HepG2 (cell line): ENCODE data around the gene TAF1B. TPM values are rescaled to one million over a fixed set of nuclear protein-coding genes. Genes with fewer than 3 reads are reported as not detected.

ENCODE experiments used
- ATAC-seq: fragments of 200-7000 bp; cut with Tn5 transposase; 3 replicates; pipeline ENCODE4 v1.9.1; 2020; ENCODE audit warnings: mild to moderate bottlenecking, moderate library complexity
- BruUV-seq: library from RNA; stranded (reverse); fragments of 400-500 nt; replicated peaks from 2 replicates; lab custom pipeline; 2021; lab: Mats Ljungman, UMichigan
- CTCF ChIA-PET: fragments of 300-600 bp; formaldehyde crosslinking; extraction: SDS; loops from one replicate; lab custom pipeline; 2021; ENCODE audit warnings: low total read pairs, inconsistent platforms, low intra/inter-chr PET ratio; lab: Yijun Ruan, JAX
- POLR2A ChIA-PET: fragments of 350-600 bp; sonication (Branson Sonifier 250); formaldehyde crosslinking; loops from one replicate; lab custom pipeline; 2020; ENCODE audit warnings: antibody characterized with exemption, inconsistent platforms; lab: Yijun Ruan, JAX
- DNase-seq: peaks from one replicate; pipeline ENCODE4 v3.0.0-alpha.2; 2015; ENCODE audit warnings: low spot score
- FAIRE-seq: peaks from 3 replicates; lab custom pipeline; 2011; peaks lifted over from hg19 to GRCh38; lab: Jason Lieb, UNC
- H2AFZ ChIP-seq: one replicate; pipeline ENCODE4 v1.6.1; 2011; ENCODE audit warnings: low read length, inconsistent platforms
- H3K27ac ChIP-seq: fragments of 300-600 bp; 3 replicates; pipeline ENCODE4 v1.8.0; 2011; ENCODE audit warnings: mixed run types, mild to moderate bottlenecking, mixed read lengths, low read length, inconsistent platforms; ENCODE audit not compliant: insufficient read depth; ENCODE audit errors: extremely low read length
- H3K27me3 ChIP-seq, 2 experiments: fragments of 200-600 bp in 1 of 2; 2 replicates in 1 of 2; 3 replicates in 1 of 2; pipeline versions ENCODE4 v1.6.0 to v1.8.0; 2011; ENCODE audit warnings: low read length in 2 of 2, mild to moderate bottlenecking in 2 of 2, moderate library complexity in 2 of 2, inconsistent platforms in 1 of 2; ENCODE audit not compliant: insufficient read depth in 2 of 2, control insufficient read depth in 1 of 2
- H3K36me3 ChIP-seq, 2 experiments: fragments of 200-600 bp in 1 of 2; replicated peaks in 1 of 2; 2 replicates in 1 of 2; 3 replicates in 1 of 2; pipeline versions ENCODE4 v1.5.1 to v1.8.0; 2011; ENCODE audit warnings: low read length in 2 of 2, inconsistent platforms in 1 of 2; ENCODE audit not compliant: insufficient read depth in 2 of 2, control insufficient read depth in 1 of 2
- H3K4me1 ChIP-seq: 2 replicates; pipeline ENCODE4 v1.5.1; 2012; ENCODE audit warnings: low read length, inconsistent platforms; ENCODE audit not compliant: insufficient read depth
- H3K4me2 ChIP-seq: 2 replicates; pipeline ENCODE4 v1.6.0; 2011; ENCODE audit warnings: low read depth, low read length, inconsistent platforms
- H3K4me3 ChIP-seq, 3 experiments: fragments of 200-600 bp in 1 of 3; sonication (generic), shearing (Covaris generic) in 1 of 3; replicated peaks in 1 of 3; 2 replicates each; pipeline ENCODE4 v1.5.1; 2011 to 2016; ENCODE audit warnings: low read length in 3 of 3, inconsistent platforms in 2 of 3, low read depth in 2 of 3, mild to moderate bottlenecking in 2 of 3, control low read depth in 1 of 3, mixed read lengths in 1 of 3; ENCODE audit not compliant: insufficient read depth in 1 of 3
- H3K79me2 ChIP-seq: one replicate; pipeline ENCODE4 v1.6.1; 2011; ENCODE audit warnings: low read length, inconsistent platforms; ENCODE audit not compliant: insufficient read depth
- H3K9ac ChIP-seq: 2 replicates; pipeline ENCODE4 v1.6.0; 2011; ENCODE audit warnings: mild to moderate bottlenecking, low read depth, low read length, inconsistent platforms; ENCODE audit not compliant: insufficient read depth
- H3K9me3 ChIP-seq: 2 replicates; pipeline ENCODE4 v1.5.1; 2012; ENCODE audit warnings: mild to moderate bottlenecking, low read length
- H4K20me1 ChIP-seq: 2 replicates; pipeline ENCODE4 v1.6.0; 2011; ENCODE audit warnings: inconsistent platforms, mild to moderate bottlenecking, low read length, moderate library complexity; ENCODE audit not compliant: insufficient read depth
- FOXK1 ChIP-seq: sonication (generic); formaldehyde crosslinking; IDR thresholded peaks from 2 replicates; pipeline ENCODE4 v1.4.0; 2020; ENCODE audit warnings: low read depth, missing genetic modification reagents, borderline replicate concordance
- IRF2 ChIP-seq: IDR thresholded peaks from 2 replicates; pipeline ENCODE4 v1.6.1; 2018; ENCODE audit warnings: missing genetic modification reagents, missing compliant biosample characterization
- MEIS1 ChIP-seq: sonication (generic); formaldehyde crosslinking; IDR thresholded peaks from 2 replicates; pipeline ENCODE4 v1.9.0; 2021; ENCODE audit warnings: mild to moderate bottlenecking, missing genetic modification reagents, moderate library complexity, borderline replicate concordance
- MIXL1 ChIP-seq: IDR thresholded peaks from 2 replicates; pipeline ENCODE4 v1.6.1; 2016
- ZBTB8A ChIP-seq: sonication (generic); formaldehyde crosslinking; IDR thresholded peaks from 2 replicates; pipeline ENCODE4 v1.4.0; 2020; ENCODE audit warnings: mild to moderate bottlenecking, low read depth, missing genetic modification reagents, borderline replicate concordance
- ZNF10 ChIP-seq: sonication (generic); formaldehyde crosslinking; IDR thresholded peaks from 2 replicates; pipeline ENCODE4 v1.4.0; 2020; ENCODE audit warnings: mild to moderate bottlenecking, low read depth, missing genetic modification reagents, borderline replicate concordance
- ZNF670 ChIP-seq: sonication (generic); formaldehyde crosslinking; IDR thresholded peaks from 2 replicates; pipeline ENCODE4 v1.8.0; 2022; ENCODE audit warnings: mild to moderate bottlenecking, missing genetic modification reagents, borderline replicate concordance
- WGBS: methylation state at CpG from one replicate; pipeline ENCODE4 v1.1.6; 2017; ENCODE audit warnings: low lambda C conversion rate; 5-methylcytosine and 5-hydroxymethylcytosine counted together
- in situ Hi-C: cut with HindIII; loops from 2 replicates; pipeline ENCODE4 v1.10.0; 2017; ENCODE audit warnings: low pct_unique_long_range_greater_than_20kb; ENCODE audit not compliant: extremely low pct_ligation_motif_present
- intact Hi-C: fragments of 100-400 bp; cut with micrococcal nuclease; formaldehyde crosslinking; loops from one replicate; pipeline ENCODE4 v1.10.0; 2022; ENCODE audit not compliant: unreplicated experiment
- polyA plus RNA-seq, 8 experiments: library from polyadenylated mRNA; depleted of rRNA in 3 of 8; stranded (reverse) in 7 of 8; unstranded in 1 of 8; fragments of >200 nt; fragmentation: Illumina TruSeq in 4 of 8; extraction: Trizol in 4 of 8; gene quantifications; 2 replicates each; pipeline versions ENCODE4 v1.2.1 to v1.2.3, GENCODE V29; 2011 to 2016; ENCODE audit warnings: low read depth in 4 of 8, missing spikeins in 1 of 8, mixed read lengths in 1 of 8; ENCODE audit not compliant: insufficient read depth in 1 of 8
- total RNA-seq, 5 experiments: library from RNA; depleted of rRNA; stranded (reverse); fragments of >200 nt; fragmentation: Illumina TruSeq; extraction: Trizol; gene quantifications; 2 replicates each; pipeline ENCODE4 v1.2.3, GENCODE V29; 2016; ENCODE audit warnings: low read depth in 1 of 5
- TF ChIP-seq, protein P1 (sequence below): sonication (generic); formaldehyde crosslinking; IDR thresholded peaks from 2 replicates; pipeline ENCODE4 v1.4.0; 2020; ENCODE audit warnings: mild to moderate bottlenecking, missing genetic modification reagents
- TF ChIP-seq, protein P2 (sequence below): IDR thresholded peaks from 2 replicates; pipeline ENCODE4 v1.6.1; 2016; ENCODE audit warnings: low read depth, control low read depth
- TF ChIP-seq, protein P3 (sequence below): sonication (generic); formaldehyde crosslinking; IDR thresholded peaks from 2 replicates; pipeline ENCODE4 v1.5.1; 2020; ENCODE audit warnings: missing genetic modification reagents, mild to moderate bottlenecking, borderline replicate concordance

TAF1B gene
- total and polyA plus RNA-seq, 2 of the 13 experiments (the other 11 are each of a cell fraction or from before 2014, with no cell fraction given), result 13.3 to 27.7 TPM

DNA sequence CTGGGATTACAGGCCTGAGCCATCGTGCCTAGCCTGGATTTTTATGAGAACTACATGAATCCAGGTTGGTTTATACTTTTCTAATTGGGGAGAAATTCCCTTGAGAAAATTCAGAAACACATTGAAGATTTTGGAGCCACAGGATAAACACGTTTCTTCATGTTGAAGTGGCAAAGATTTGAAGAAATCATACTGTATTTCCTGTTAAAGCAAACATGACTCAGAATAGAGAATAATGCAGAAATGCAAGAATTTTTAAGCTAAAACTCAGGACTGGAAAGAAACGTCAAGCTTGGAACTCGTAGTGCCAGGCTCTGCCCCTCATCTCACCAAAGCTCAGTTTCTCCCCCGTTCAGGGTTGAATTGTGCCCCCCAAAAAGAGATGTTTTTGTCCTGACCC lies 32.1 kb upstream of the TAF1B start:
- CTCF ChIA-PET, result no interaction called here
- no peak for ATAC-seq
- H3K27ac ChIP-seq, result no peak overlapping the region

More for the DNA sequence above, 32.1 kb upstream of the TAF1B start:
- DNase-seq, result no peak
- in situ Hi-C loops, result loop anchor here (25.0 kb wide), 1 partner anchor 626 kb away; the partner anchor contains the start of gene ODC1
- no peak overlapping the region for H3K4me2 ChIP-seq
- no peak overlapping the region for H2AFZ ChIP-seq
- POLR2A ChIA-PET, result no interaction called here
- H3K27me3 ChIP-seq, result peaks cover 12 to 95% of the 10 kb centered on the region in 2 experiments; a peak in 4 of 5 replicates
- BruUV-seq, result no TSS peak
- H3K9me3 ChIP-seq, result no peaks in the 10 kb centered on the region
- WGBS, result 20% methylated on average over 5 of the region's 5 CpGs
- no peaks in the 10 kb centered on the region for H4K20me1 ChIP-seq
- no peaks in the 10 kb centered on the region for H3K79me2 ChIP-seq
- no peaks in the 10 kb centered on the region for H3K36me3 ChIP-seq
- intact Hi-C loops, result loop anchor here (5.0 kb wide), 1 partner anchor 141 kb away; the partner anchor contains the start of gene GRHL1
- no peak overlapping the region for H3K9ac ChIP-seq
- TF ChIP-seq ZNF670 (no peak), MIXL1 (CRISPR knock-in tag) (no peak), ZBTB8A (CRISPR knock-in tag) (no peak), ZNF10 (no peak), IRF2 (CRISPR knock-in tag) (no peak), MEIS1 (CRISPR knock-in tag) (no peak), FOXK1 (CRISPR knock-in tag) (no peak)
- TF ChIP-seq, protein P1, sequence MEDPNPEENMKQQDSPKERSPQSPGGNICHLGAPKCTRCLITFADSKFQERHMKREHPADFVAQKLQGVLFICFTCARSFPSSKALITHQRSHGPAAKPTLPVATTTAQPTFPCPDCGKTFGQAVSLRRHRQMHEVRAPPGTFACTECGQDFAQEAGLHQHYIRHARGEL, result no peak
- TF ChIP-seq, protein P2, sequence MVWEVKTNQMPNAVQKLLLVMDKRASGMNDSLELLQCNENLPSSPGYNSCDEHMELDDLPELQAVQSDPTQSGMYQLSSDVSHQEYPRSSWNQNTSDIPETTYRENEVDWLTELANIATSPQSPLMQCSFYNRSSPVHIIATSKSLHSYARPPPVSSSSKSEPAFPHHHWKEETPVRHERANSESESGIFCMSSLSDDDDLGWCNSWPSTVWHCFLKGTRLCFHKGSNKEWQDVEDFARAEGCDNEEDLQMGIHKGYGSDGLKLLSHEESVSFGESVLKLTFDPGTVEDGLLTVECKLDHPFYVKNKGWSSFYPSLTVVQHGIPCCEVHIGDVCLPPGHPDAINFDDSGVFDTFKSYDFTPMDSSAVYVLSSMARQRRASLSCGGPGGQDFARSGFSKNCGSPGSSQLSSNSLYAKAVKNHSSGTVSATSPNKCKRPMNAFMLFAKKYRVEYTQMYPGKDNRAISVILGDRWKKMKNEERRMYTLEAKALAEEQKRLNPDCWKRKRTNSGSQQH (CRISPR knock-in tag), result no peak
- TF ChIP-seq, protein P3, sequence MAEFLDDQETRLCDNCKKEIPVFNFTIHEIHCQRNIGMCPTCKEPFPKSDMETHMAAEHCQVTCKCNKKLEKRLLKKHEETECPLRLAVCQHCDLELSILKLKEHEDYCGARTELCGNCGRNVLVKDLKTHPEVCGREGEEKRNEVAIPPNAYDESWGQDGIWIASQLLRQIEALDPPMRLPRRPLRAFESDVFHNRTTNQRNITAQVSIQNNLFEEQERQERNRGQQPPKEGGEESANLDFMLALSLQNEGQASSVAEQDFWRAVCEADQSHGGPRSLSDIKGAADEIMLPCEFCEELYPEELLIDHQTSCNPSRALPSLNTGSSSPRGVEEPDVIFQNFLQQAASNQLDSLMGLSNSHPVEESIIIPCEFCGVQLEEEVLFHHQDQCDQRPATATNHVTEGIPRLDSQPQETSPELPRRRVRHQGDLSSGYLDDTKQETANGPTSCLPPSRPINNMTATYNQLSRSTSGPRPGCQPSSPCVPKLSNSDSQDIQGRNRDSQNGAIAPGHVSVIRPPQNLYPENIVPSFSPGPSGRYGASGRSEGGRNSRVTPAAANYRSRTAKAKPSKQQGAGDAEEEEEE (CRISPR knock-in tag), result no peak
- H3K4me3 ChIP-seq, result no peak overlapping the region
- peaks cover 27% of the 10 kb centered on the region; the same call in 1 of the 2 replicates for H3K4me1 ChIP-seq
- FAIRE-seq, result no peak
